ENCODE results near the gene MARCHF3. TPM values are rescaled to one million over a fixed set of nuclear protein-coding genes. Genes with fewer than 3 reads are reported as not detected.
A peak's percentile ranks its signal among the peaks of the same experiment; 100 is the strongest.

Gene MARCHF3
- total RNA-seq, 2 experiments from 2014 or later: 5.7 to 8.1 TPM

GRCh38 chr5:126971455-126972031 is 58.8 kb downstream of the MARCHF3 start:
- no peak overlapping the region for H3K4me3 Mint-ChIP-seq
- no peaks in the 10 kb centered on the region for H3K27me3 Mint-ChIP-seq
- H3K4me1 Mint-ChIP-seq: peaks cover 32% of the 10 kb centered on the region
- H3K27ac Mint-ChIP-seq: peak overlapping the region; percentile 93
- H3K9me3 Mint-ChIP-seq: no peaks in the 10 kb centered on the region
- DNase-seq: no peak
- H3K36me3 Mint-ChIP-seq: peaks cover 4% of the 10 kb centered on the region

GRCh38 chr5:126970517-126971017 is 59.8 kb downstream of the MARCHF3 start:
- Mint-ChIP-seq H3K4me3 (no peak overlapping the region), H3K27ac (peak overlapping the region; percentile 27), H3K4me1 (peaks cover 35% of the 10 kb centered on the region), H3K36me3 (peaks cover 4% of the 10 kb centered on the region), H3K9me3 (no peaks in the 10 kb centered on the region), H3K27me3 (no peaks in the 10 kb centered on the region)
- no peak for DNase-seq

DNA sequence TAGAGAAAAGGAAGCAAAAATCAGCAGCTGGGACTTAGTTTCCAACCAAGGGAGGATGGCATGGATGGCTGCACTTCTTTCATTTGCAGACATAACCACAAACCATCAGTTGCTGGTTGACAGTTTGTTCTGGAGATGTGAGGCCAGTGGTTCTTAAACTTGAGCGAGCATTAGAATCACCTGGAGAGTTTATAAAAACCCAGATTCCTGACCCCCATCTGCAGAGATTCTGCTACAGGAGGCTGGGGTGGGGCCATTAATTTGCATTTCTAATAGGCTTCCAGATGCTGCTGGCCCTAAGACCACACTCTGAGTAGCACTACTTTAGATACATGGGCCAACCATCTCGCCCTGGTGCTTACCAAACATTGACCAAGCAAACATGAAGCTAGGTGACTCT is 60.8 kb downstream of the MARCHF3 start:
- Mint-ChIP-seq H3K36me3 (peaks cover 4% of the 10 kb centered on the region), H3K4me1 (peaks cover 39% of the 10 kb centered on the region), H3K27me3 (no peaks in the 10 kb centered on the region), H3K4me3 (no peak overlapping the region), H3K27ac (no peak overlapping the region), H3K9me3 (no peaks in the 10 kb centered on the region)
- DNase-seq: no peak

GRCh38 chr5:126967808-126968466 is 62.4 kb downstream of the MARCHF3 start:
- Mint-ChIP-seq H3K27ac (no peak overlapping the region), H3K4me1 (peaks cover 35% of the 10 kb centered on the region), H3K9me3 (no peaks in the 10 kb centered on the region), H3K27me3 (no peaks in the 10 kb centered on the region), H3K4me3 (no peak overlapping the region), H3K36me3 (peaks cover 4% of the 10 kb centered on the region)
- no peak for DNase-seq

DNA sequence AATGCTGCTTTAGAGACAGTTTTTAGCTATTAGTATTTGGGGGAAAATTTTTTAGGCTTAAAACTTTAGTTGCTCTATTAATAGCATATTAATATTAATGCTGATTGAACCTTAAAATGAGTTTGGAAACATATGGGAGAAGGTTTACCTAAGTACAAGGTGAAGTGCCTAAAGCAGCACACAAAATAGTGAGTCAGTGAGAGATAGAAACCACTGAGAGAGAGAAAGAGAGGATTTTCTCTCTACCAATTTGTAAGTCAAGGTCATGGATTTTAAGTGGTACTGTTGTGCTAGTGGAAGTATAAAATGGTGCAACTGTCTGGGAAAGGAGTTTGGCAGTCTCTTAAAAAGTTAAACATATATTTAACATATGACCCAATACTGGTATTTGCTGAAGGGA is 64.9 kb downstream of the MARCHF3 start:
- Mint-ChIP-seq H3K9me3 (no peaks in the 10 kb centered on the region), H3K27me3 (no peaks in the 10 kb centered on the region), H3K27ac (no peak overlapping the region), H3K36me3 (peaks cover 2% of the 10 kb centered on the region), H3K4me3 (no peak overlapping the region), H3K4me1 (peaks cover 16% of the 10 kb centered on the region)
- DNase-seq: no peak

DNA sequence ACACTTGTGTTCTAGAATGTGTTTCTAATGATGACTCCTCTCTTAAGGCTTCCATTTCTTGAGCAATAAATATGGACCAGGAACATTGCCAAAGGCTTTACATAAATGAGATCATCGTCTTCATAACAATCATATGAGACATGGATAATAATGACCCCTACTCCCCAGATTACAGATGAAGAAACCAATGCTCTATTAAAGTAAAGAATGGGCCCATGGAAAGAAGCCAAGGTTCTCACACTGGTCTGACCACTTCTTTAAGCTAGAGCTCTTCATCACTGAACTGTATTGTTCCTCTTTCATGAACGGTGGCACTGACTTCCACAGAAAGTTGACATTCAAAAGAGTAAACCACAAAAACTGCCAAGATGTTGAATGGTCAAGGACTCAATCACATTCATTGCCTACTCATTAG is 65.3 kb downstream of the MARCHF3 start:
- Mint-ChIP-seq H3K27me3 (no peaks in the 10 kb centered on the region), H3K36me3 (peaks cover 2% of the 10 kb centered on the region), H3K4me1 (peaks cover 16% of the 10 kb centered on the region), H3K9me3 (no peaks in the 10 kb centered on the region), H3K4me3 (no peak overlapping the region), H3K27ac (no peak overlapping the region)
- DNase-seq: no peak

GRCh38 chr5:126963822-126964375 is 66.5 kb downstream of the MARCHF3 start:
- Mint-ChIP-seq H3K27ac (no peak overlapping the region), H3K36me3 (peaks cover 2% of the 10 kb centered on the region), H3K9me3 (no peaks in the 10 kb centered on the region), H3K27me3 (no peaks in the 10 kb centered on the region), H3K4me3 (no peak overlapping the region), H3K4me1 (peaks cover 12% of the 10 kb centered on the region)
- DNase-seq: no peak

GRCh38 chr5:126961702-126962101 is 68.7 kb downstream of the MARCHF3 start:
- Mint-ChIP-seq H3K27ac (no peak overlapping the region), H3K4me3 (no peak overlapping the region), H3K9me3 (peaks cover 2% of the 10 kb centered on the region), H3K4me1 (peaks cover 12% of the 10 kb centered on the region), H3K27me3 (no peaks in the 10 kb centered on the region), H3K36me3 (peaks cover 1% of the 10 kb centered on the region)
- DNase-seq: no peak

- H3K27me3 Mint-ChIP-seq: no peaks in the 10 kb centered on the region
- H3K4me3 Mint-ChIP-seq: no peak overlapping the region
- H3K9me3 Mint-ChIP-seq: peaks cover 3% of the 10 kb centered on the region
- peaks cover 3% of the 10 kb centered on the region for H3K36me3 Mint-ChIP-seq
- DNase-seq: no peak
- peaks cover 12% of the 10 kb centered on the region for H3K4me1 Mint-ChIP-seq
- H3K27ac Mint-ChIP-seq: no peak overlapping the region
These were observed 69.2 kb downstream of the MARCHF3 start for GRCh38 chr5:126961128-126961527.

DNA sequence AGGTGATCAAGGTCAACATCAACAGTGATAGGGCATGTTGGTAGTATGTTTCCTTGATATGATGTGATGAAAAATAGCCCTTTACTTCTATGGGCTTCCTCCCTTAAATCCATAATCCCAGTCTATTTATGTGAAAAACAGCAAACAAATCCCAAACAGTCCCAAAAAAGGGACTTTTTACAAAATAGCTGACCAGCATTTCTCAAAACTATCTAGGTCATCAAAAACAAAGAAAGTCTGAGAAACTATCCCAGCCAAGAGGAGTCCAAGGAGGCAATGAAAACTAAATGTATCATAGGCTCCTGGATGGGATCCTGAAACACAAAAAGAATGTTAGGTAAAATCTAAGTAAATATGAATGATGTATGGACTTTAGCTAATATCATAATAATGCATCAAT is 71.2 kb downstream of the MARCHF3 start:
- H3K4me1 Mint-ChIP-seq: peaks cover 4% of the 10 kb centered on the region
- H3K9me3 Mint-ChIP-seq: peaks cover 3% of the 10 kb centered on the region
- peaks cover 3% of the 10 kb centered on the region for H3K36me3 Mint-ChIP-seq
- DNase-seq: no peak
- H3K27ac Mint-ChIP-seq: no peak overlapping the region
- no peak overlapping the region for H3K4me3 Mint-ChIP-seq
- no peaks in the 10 kb centered on the region for H3K27me3 Mint-ChIP-seq

GRCh38 chr5:126956991-126957390 is 73.4 kb downstream of the MARCHF3 start:
- Mint-ChIP-seq H3K27ac (no peak overlapping the region), H3K4me1 (peaks cover 2% of the 10 kb centered on the region), H3K27me3 (no peaks in the 10 kb centered on the region), H3K9me3 (peaks cover 3% of the 10 kb centered on the region), H3K36me3 (peaks cover 3% of the 10 kb centered on the region), H3K4me3 (no peak overlapping the region)
- no peak for DNase-seq

GRCh38 chr5:126954981-126955380 is 75.4 kb downstream of the MARCHF3 start:
- Mint-ChIP-seq H3K4me1 (no peaks in the 10 kb centered on the region), H3K4me3 (no peak overlapping the region), H3K36me3 (peaks cover 3% of the 10 kb centered on the region), H3K9me3 (peaks cover 3% of the 10 kb centered on the region), H3K27me3 (no peaks in the 10 kb centered on the region), H3K27ac (no peak overlapping the region)
- no peak for DNase-seq

GRCh38 chr5:126953640-126954039 is 76.7 kb downstream of the MARCHF3 start:
- peaks cover 3% of the 10 kb centered on the region for H3K36me3 Mint-ChIP-seq
- DNase-seq: no peak
- no peaks in the 10 kb centered on the region for H3K27me3 Mint-ChIP-seq
- no peak overlapping the region for H3K4me3 Mint-ChIP-seq
- peaks cover 3% of the 10 kb centered on the region for H3K9me3 Mint-ChIP-seq
- H3K4me1 Mint-ChIP-seq: no peaks in the 10 kb centered on the region
- no peak overlapping the region for H3K27ac Mint-ChIP-seq

- Mint-ChIP-seq H3K27ac (no peak overlapping the region), H3K36me3 (no peaks in the 10 kb centered on the region), H3K27me3 (no peaks in the 10 kb centered on the region), H3K4me3 (no peak overlapping the region), H3K4me1 (peaks cover 7% of the 10 kb centered on the region), H3K9me3 (no peaks in the 10 kb centered on the region)
- DNase-seq: no peak
These were observed 80.9 kb downstream of the MARCHF3 start for GRCh38 chr5:126949475-126949874.

GRCh38 chr5:126948453-126948852 is 81.9 kb downstream of the MARCHF3 start:
- peaks cover 7% of the 10 kb centered on the region for H3K4me1 Mint-ChIP-seq
- no peak overlapping the region for H3K27ac Mint-ChIP-seq
- H3K27me3 Mint-ChIP-seq: no peaks in the 10 kb centered on the region
- DNase-seq: no peak
- H3K4me3 Mint-ChIP-seq: no peak overlapping the region
- no peaks in the 10 kb centered on the region for H3K9me3 Mint-ChIP-seq
- no peaks in the 10 kb centered on the region for H3K36me3 Mint-ChIP-seq

DNA sequence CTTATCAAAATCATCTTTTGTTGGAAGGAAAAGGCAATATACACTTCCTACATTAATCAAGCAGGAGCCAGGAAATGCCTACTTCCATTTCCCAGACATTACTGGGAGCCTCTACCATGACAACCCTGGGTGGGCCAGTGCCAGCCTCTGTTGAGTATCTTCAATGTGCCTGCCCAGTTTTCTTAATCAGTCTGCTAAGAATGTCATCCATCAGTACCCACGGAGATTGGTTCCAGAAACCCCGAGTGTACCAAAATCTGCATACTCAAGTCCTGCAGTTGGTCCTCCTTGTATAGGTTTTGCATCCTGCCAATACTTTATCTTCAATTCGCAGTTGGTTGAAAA is 82.4 kb downstream of the MARCHF3 start:
- no peaks in the 10 kb centered on the region for H3K9me3 Mint-ChIP-seq
- no peaks in the 10 kb centered on the region for H3K27me3 Mint-ChIP-seq

More for the DNA sequence above, 82.4 kb downstream of the MARCHF3 start:
- Mint-ChIP-seq H3K4me1 (peaks cover 7% of the 10 kb centered on the region), H3K27ac (no peak overlapping the region), H3K36me3 (no peaks in the 10 kb centered on the region), H3K4me3 (no peak overlapping the region)
- no peak for DNase-seq

All from activated naive CD8-positive, alpha-beta T cell treated with anti-CD3 and anti-CD28 coated beads for 36 hours (primary cell).